Fibroblast of the conjunctiva (primary cell): ENCODE measurements around the gene APEX1.

ENCODE experiments used
- DNase-seq: peaks from one replicate; pipeline ENCODE4 v3.0.0-alpha.2; 2010; ENCODE audit warnings: low read depth

The APEX1 gene

DNA sequence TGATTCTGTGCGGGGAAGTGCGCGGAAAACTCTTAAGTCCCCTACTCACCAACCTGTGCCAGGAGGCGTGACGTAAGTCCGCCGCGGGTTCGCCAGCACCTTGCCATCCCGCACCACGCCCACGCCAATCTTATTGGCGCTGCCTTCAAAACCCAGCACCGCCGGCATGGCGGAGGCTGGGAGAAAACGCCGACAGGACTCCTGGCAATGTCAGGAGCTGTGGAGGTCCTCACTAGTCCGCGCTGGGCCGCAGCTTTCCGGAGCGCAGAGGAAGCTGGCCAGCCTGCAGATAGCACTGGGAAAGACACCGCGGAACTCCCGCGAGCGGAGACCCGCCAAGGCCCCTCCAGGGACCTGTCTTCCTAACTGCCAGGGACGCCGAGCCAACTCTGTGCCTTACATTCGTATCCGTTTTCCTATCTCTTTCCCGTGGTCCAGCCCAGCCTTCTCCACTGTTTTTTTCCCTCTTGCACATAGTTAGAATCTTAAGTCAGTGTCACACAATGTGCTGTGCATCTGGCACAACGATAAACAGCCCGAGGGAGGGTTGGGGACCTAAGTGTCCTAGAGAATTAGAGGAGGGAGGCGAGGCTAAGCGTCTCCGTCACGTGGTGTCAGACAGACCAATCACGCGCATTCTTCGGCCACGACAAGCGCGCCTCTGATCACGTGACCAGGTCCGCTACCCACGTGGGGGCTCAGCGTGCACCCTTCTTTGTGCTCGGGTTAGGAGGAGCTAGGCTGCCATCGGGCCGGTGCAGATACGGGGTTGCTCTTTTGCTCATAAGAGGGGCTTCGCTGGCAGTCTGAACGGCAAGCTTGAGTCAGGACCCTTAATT lies at the start of gene APEX1, which contains the start of gene OSGEP:
Gene APEX1, plus strand, starts transcription at position 711 of the 839 bp plus-strand sequence. CDS start 420 bp downstream, outside the sequence.
Gene OSGEP, minus strand, starts transcription at position 297 of the 839 bp plus-strand sequence. Its CDS starts 129 bp downstream, at position 168.
- DNase-seq = peak; percentile 99

DNA sequence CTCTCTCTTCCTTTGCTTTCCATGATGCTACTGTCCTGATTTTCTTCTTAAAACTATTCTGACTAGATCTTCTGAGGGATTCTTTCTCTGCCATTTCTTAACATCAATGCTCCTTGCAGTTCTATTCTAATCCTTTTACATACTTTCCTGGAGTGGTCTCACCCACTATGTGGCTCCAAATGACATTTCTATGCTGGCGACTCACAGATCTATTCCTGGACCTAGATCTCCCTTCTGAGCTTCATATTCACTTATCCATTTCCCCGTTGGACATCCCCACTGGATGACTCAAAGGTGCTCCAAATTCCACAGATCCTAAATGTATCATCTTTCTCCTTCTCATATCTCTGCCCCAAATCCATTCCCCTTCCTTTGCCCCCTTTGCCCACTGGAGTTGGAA lies 45.8 kb upstream of the APEX1 start:
- DNase-seq = no peak

DNA sequence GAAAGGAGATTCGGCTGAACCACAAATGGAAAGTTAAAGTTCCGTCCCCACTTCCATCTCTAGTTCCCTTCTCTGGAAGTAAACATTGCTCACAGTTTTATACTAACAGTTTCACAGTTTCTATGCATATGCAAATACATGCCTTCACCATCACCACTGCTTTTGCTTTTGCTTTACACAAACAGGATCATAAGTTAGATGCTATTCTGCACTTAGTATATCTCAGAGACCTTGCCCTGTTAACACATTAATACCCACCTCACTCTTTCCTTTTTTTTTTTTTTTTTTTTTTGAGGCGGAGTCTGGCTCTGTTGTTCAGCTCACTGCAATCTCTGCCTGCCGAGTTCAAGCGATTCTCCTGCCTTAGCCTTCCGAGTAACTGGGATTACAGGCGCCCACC lies 42.6 kb upstream of the APEX1 start:
- DNase-seq = no peak

DNA sequence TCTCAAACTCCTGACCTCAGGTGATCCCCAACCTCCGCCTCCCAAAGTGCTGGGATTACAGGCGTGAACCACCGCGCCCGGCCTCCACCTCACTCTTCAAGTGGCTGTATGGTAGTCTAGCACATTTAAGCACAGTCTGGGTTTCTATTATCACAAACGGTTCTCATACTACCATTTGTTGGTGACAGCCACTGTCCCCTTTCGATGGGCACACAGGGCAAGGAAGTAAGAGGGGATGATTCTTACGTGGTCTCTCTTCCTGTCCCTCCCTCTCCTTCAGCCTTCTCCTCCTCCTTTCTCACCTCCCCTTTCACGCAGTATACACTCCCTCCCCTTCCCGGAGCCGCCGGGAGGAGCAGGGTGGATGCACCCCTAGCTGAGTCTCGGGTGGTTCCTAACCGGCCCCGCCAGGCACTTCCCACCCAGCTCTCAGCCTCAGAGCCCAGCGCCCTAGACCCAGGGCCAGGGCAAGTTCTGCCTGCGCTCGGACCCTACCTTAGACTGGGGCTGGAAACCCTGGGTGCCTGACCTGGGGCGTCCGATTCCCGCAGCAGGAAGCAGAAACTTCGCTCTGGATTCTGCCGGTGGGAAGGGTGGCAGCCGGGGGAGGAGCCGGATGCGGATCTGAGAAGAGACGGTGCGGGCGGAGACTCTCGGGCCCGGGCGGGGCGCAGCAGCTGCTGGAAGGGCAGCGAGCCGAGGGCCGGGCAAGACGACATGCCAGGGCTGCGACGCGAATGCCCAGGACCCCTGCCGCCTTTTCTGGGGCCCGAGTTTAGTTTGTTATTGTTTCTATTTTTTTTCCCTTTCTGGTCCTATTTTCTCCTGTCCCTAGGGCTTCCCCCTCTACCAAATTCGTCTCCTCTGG lies 41.9 kb upstream of the APEX1 start, which contains the start of gene TEP1:
Gene TEP1, minus strand, starts transcription at position 626 of the 868 bp plus-strand sequence. CDS start 5,062 bp downstream, outside the sequence.
- peak; percentile 63 for DNase-seq

DNA sequence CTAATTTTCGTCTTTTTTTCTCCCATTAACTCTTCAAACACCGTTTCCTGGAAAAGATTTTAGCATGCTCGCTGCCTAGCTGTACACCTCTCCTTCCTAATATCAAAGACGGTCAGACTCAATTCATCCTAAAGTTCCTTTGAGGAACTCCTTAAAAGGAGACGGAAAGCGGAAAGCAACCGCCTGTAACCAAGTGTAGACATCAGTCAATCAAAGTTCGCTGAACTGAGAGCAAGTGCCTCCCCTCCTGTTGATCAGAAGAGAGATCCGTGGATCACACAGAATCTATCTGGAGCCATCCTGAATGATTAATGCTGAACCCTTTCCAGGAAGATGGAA lies 41.3 kb upstream of the APEX1 start:
- no peak for DNase-seq

DNA sequence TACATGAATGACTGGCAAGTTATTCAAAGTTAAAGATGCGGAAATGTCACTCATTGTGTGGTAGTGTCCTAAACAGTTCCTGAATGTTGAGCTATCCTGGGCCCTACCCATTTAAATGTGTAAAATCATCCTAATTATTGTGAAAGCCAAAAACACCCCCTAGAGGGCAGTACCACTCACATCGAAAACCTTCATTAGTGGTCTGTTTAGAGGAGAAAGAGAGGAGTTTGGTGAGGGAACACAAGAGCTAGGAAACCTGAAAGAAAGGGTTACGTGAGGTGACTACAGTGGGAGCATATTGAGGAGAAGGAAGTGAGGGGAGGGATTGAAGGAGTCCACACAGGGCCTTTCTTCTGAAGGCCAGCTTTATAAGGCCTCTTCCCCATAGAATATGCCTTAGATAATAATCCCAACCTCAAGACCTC lies 39.2 kb upstream of the APEX1 start:
- DNase-seq = peak; percentile 21

DNA sequence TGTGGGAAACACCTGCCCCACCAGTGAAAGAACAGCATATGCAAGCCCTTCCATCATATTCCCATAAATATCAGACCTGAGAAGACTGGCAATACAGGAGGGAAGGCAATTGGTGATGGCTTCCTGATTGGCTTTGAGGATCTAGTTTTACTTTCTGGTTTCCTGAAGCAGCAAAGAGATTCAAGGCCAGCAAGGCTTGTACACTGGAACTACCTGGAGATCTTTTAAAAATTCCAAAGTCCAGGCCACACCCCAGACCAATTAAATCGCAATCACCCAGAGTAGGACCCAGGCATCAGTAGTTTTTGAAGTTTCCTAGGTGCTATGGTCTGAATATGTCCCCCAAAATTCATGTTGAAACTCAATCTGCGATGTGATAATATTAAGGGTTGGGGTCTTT lies 38.8 kb upstream of the APEX1 start:
- no peak for DNase-seq

DNA sequence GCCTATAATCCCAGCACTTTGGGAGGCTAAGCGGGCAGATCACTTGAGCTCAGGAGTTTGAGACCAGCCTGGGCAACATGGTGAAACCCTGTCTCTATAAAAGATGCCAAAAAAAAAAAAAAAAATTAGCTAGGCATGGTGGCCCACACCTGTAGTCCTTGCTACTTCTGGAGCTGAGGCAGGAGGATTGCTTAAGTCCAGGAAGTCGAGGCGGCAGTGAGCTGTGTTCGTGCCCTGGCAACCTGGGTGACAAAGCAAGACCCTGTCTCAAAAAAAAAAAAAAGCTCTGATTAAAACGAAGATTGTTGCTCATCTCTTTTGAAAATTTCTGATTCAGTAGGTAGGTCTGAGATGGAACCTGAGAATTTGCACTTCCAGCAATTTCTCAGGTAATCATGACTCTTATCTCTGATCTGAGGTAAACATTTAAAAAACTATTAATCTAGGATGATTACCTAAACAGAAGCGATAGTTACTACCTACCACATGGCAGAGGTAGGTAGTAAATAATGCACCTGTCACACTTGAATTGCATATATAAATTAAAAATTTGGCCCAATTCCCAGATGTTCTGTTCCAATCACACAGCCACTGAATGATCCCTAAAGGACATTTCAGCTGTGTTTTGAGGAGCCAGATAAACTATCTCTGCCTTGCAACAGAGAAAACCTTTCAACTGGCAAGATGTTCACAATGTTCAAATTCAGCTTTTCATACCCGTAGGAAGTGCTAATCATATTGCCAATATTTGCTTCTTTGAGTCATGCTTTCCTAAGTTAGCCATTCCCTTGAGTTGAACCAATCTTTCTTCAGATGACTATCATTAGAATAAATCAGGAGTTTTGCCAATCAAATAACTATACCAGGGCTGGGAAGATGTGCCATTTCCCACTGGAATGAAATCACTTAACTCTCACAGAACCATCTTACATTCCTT lies 37.5 kb upstream of the APEX1 start:
- DNase-seq = no peak

DNA sequence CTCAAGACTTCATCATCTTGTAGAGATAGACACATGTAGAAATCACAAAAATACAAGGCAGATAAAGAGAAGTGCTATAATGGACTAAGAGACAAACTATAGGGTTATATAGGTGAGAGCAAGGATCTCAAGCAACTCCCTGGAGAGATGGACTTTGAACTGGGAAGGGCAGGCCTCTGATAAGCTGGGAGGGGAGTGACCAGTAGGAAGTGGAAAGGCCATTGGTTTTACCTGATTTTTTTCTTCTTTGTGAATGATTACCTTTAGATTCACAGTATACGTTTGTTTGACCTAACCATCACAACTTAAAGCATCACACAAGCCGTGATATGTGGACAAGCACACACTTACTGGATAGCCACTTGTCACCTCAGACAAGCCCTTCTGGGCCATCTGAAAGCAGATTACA lies 36.5 kb upstream of the APEX1 start:
- DNase-seq = no peak

DNA sequence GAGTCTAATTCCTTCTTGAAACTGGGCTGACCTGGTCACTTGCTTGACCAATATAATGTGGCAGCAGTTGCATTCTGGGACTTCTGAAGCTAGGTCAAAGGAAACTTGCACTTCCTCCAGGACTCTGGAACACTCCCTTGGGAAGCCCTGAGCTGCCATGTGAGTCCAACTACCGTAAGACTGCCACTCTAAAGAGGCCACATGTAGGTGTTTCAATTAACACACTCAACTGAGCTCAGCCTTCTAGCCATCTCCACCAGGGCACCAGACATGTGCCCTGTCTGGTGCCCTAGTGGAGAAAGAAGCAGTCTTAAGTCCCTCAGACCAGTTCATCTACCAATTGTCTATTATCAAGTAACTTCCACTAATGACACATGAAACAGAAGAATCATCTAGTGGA lies 35.6 kb upstream of the APEX1 start:
- no peak for DNase-seq

DNA sequence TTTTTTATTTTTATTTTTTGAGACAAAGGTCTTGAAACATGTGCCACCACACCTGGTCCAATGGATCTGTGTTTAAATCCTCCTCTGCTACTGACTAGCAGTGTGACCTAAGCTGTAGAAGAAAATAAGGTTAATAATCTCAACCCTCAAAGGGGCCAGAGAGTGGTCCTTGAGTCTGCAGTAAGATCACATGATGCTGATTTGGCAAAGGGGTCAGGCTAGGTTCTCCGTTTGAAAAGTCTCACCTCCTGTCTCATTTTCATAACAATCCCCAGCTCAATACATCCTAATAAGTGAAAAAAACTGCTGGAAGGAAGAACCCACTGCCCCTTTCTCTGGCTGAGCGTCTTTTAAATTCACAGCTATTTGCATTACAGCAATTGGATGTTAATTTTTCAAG lies 33.8 kb upstream of the APEX1 start:
- no peak for DNase-seq

DNA sequence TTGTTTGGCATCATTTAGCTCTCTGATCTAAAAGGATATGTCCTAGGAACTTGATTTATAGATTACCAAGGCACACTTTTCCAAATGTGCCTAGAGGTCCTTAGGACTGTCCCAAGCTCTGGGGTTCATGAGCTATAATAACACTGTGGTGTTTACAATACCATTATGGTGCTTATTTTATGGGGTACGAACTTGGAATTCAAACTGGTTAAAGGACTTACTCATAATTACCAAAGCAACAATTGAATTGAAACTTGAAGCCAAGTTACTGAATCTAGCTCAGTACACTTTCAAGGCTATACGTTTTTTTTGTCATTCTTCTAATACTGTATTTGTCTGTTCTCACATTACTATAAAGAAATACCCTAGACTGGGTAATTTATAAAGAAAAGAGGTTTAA lies 32.1 kb upstream of the APEX1 start:
- DNase-seq = no peak

DNA sequence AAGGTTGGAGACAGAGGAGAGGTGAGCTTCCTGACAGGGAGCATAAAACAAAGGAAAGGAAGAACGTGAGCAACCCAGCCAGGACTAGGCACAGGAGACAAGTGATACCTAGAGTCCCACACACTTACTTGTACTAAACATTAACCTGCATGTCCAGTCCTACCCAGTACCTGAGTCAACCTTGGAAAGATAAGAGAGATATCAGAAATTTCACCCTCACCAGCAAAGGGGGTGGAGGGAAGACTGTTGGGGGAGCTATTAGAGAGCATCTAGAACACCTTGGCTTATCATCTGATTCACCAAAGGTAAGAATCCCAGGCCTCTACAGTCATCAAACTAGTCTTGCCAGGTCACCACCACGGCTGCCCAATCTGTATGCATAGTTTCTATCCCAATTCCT lies 30.2 kb upstream of the APEX1 start:
- no peak for DNase-seq

DNA sequence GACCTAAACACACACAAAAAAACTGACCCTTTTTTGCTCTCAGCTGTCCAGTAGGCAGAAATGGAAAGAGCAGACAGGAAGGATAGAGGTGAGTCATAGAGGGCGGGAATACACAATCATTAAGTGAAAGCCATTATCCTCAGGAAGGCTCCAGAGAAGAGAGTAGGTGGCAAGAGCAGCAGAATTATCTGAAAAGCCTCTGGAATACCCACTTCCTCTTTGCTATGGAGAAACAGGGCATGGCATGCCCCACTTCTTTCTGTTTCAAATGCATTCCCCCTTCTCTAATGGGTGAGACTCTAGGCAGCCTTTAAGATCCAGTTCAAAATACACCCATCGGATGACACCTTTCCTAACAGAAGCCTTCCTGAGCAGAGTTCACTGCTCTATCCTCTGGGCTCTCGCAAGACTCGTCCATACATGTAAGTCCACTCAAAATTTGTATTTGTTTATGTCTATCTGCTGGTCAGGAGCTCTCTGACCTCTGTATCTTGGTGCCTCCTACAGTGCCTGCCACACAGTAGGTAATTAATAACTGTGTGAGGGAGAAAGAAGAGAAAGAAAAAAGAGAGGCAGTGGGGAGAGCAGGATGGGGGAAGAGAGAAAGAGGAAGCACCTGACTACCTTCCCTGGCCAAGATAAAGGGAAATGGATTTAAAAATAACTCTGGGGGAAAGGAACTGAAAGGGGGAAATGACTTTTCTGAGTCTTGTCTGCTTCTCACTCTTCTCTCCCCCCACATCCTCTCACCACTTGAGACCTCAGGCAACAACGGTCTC lies 27.6 kb upstream of the APEX1 start:
- no peak for DNase-seq

DNA sequence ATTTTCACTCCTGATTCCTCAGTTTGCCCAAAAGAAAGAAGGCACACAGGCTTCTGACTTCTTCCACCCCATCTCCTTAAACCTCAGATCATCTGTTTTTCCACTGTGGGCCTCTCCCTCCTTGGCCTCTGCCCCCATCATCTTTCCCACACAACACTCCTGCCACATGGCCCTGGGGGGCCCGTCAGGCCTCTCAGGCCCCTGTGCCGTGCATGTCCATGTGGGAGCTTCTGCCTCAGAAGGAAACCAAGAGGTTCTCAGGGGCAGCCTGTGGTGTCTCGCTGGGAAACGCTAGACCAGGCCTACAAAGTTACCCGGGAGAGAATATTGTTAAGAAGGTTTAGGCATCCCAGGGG lies 27.0 kb upstream of the APEX1 start:
- DNase-seq = no peak

DNA sequence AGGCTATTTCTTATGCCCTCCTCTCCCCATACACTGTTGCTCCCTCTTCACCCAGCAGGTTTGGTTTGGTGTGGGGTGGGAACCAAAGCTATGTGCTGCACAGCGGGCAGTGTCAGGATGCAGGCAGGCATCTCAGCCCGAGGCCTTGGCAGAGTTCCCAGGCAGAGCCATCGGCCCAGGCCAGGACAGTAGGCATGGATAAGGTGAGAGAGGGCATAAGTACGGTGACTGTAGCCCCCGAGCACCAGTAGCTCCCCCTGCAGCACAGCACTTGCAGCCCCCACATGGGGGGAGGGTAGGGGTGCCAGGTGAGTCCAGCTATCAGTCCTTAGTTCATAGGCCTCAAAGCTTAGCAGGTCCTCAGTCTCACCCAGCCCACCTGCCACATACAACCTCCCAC lies 26.2 kb upstream of the APEX1 start:
- DNase-seq = no peak

DNA sequence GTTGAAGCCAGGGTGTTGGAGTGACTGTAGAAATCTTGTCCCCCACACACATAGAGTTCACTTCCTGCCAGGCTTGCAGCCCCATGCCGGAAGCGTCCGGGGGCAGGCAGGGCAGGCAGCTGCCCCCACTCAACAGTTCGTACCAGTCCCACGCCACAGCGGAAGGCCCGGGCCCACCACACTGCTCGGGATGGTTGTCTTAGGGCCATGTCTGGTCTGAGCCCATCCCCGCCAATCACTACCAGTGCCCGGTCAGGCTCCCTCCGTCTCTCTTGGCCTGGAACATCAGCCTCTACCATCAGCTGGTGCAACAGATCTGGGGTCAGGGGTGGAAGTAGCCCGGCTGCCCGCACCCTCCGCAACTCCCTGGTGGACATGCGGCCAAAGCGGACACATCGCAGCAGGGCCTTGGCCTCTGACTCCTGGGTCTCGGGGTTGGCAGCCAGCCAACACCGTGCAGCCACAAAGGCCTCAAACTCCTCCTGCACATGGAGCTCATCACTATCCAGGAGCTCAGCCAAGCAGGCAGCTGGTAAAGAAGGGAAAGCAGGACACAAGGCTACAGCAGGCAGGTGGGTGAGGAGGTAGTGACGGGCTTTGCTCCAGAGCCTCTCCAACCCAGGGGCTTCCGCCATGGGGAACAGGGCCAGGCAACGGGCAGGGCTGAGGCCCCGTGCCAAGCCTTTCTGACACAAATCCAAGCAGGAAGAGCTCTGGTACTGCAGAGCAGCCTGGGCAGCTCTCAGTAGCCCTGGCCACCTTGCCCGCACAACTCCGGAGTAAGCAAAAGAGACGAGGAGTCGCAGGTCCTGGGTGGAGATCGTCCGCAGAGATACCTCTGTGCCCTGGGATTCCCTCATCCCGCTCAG lies 25.0 kb upstream of the APEX1 start:
- no peak for DNase-seq

DNA sequence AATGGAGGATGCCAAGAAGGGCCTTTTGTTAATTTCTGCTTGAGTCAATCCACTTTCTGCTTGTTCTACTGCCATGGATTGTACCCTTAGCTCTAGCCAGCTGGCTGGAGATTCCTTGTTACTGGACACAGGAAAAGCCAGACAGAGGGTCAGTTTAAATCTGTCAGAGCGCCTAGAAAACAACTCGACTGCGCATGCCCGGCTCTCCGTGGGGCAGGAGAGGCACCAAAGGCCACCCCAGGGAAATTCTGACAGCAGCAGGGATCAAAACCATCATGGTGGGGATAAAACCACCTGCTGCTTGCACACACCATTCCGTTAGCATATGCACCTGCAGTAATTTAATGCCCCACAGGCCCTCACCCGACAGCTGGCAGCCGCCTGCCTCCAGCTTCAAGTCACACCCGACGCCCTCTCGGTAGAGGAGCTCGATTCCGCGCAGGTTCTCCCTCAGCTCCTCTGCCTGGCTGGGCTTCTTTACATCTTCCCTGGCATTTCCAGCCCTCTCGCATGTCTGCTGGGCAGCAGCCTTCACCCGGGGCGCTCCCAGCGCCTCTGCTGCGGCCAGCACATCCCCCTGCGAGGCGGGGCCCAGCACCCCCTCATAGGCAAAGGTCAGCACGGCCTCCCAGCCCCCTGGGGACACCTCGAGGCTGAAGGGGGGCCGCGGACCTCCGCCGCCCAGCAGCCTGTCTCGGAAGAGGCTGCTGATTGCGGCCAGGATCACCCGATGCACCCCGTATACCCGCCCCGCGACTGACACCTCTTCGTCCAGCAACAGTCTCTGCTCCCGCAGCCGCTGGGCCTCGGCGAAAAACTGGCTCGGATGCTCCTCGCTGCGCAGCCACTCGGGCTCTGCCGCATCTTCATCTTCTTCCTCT lies 20.1 kb upstream of the APEX1 start:
- no peak for DNase-seq
